ENCODE measurements around the gene P4HA2. TPM values are rescaled to one million over a fixed set of nuclear protein-coding genes. Genes with fewer than 3 reads are reported as not detected.

Gene P4HA2
- total and polyA plus RNA-seq, 2 experiments from 2014 or later, result 5.9 to 8.0 TPM

- DNase-seq (ENCODE audit: low spot score), result no peak
- no peaks in the 10 kb centered on the region; the same call in 2 of the 3 replicates for H3K36me3 Mint-ChIP-seq (ENCODE audit: low read depth)
Measured at GRCh38 chr5:132263548-132264261, 36.1 kb upstream of the P4HA2 start.

More at GRCh38 chr5:132263548-132264261, 36.1 kb upstream of the P4HA2 start:
- no peaks in the 10 kb centered on the region for H3K9me2 ChIP-seq (ENCODE audit: insufficient read depth)
- peaks cover 12% of the 10 kb centered on the region for H3K4me1 Mint-ChIP-seq
- H4K20me1 ChIP-seq (replicated peaks; ENCODE audit: insufficient read depth), result no peaks in the 10 kb centered on the region
- H3K27me3 ChIP-seq (ENCODE audit: insufficient read depth), result no peaks in the 10 kb centered on the region
- H3K4me3 Mint-ChIP-seq, result no peak overlapping the region
- no peaks in the 10 kb centered on the region for H3F3A ChIP-seq (replicated peaks; ENCODE audit: low read depth)
- no peak overlapping the region for H3K4me3 ChIP-seq
- H3K79me2 ChIP-seq (replicated peaks; ENCODE audit: insufficient read depth), result no peaks in the 10 kb centered on the region
- H3K36me3 ChIP-seq (ENCODE audit: insufficient read depth), result no peaks in the 10 kb centered on the region
- peaks cover 15% of the 10 kb centered on the region for H3K27me3 Mint-ChIP-seq (ENCODE audit: insufficient read depth, low read depth, poor library complexity)
- 0 out of 2 replicates have a peak, but pooled peaks cover 1% of the 10 kb centered on the region for H3K4me1 ChIP-seq (ENCODE audit: insufficient read depth)
- no peak overlapping the region for H3K27ac Mint-ChIP-seq
- H3K9me3 Mint-ChIP-seq, result no peaks in the 10 kb centered on the region
- no peak for ATAC-seq
- H3K4me2 ChIP-seq, result no peak overlapping the region
- H2AFZ ChIP-seq, result no peak overlapping the region
- H3K27ac ChIP-seq (ENCODE audit: low read depth), result no peak overlapping the region
- TF ChIP-seq EZH2 (IDR thresholded peaks at IDR 0.05; ENCODE audit: low read depth, unreplicated experiment) (no peak), ETS1 (IDR thresholded peaks at IDR 0.05) (no peak), POLR2AphosphoS5 (IDR thresholded peaks at IDR 0.05; ENCODE audit: low read depth) (no peak), REST (IDR thresholded peaks at IDR 0.05; ENCODE audit: unreplicated experiment) (no peak)

Data from GM23338 (cell line).